ENCODE measurements around the gene RGS6. TPM values are rescaled to one million over a fixed set of nuclear protein-coding genes. Genes with fewer than 3 reads are reported as not detected.

Gene RGS6
- total and polyA plus RNA-seq, 7 donors: 0.79 to 8.0 (median 1.6) TPM; not detected in 2

DNA sequence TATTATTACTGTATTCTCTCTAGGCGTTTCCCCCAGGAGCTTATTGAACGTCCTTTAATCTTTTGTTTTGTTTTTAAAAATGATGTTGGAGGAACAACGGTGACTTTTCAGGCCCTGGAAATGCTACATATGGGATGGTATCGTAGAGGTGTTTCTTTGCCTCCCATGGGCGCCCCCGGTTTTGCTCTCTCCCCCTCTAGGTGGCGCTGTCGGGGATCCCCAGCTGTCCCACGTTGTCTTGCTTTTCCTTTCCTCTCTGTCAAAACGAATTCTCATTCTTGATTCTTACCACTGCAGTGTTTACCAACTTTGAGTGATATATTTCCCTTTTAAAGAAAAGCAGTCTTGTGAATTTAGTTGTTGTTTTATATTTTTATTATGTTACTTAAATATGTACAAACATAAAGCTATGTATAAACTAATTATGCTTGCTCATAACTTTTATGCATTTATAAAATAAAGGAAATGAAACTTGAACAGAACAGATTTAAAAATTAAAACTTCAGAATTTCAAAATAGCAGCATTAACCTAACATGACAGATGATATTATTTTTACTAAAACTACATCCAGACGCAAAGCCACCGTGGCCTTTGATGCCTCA is 171.9 kb downstream of the RGS6 start:
- TF ChIP-seq POLR2AphosphoS5 (IDR thresholded peaks at IDR 0.05) (no peak), EP300 (IDR thresholded peaks at IDR 0.05) (no peak), POLR2A (IDR thresholded peaks at IDR 0.05) (no peak)
- TF ChIP-seq, protein P1, sequence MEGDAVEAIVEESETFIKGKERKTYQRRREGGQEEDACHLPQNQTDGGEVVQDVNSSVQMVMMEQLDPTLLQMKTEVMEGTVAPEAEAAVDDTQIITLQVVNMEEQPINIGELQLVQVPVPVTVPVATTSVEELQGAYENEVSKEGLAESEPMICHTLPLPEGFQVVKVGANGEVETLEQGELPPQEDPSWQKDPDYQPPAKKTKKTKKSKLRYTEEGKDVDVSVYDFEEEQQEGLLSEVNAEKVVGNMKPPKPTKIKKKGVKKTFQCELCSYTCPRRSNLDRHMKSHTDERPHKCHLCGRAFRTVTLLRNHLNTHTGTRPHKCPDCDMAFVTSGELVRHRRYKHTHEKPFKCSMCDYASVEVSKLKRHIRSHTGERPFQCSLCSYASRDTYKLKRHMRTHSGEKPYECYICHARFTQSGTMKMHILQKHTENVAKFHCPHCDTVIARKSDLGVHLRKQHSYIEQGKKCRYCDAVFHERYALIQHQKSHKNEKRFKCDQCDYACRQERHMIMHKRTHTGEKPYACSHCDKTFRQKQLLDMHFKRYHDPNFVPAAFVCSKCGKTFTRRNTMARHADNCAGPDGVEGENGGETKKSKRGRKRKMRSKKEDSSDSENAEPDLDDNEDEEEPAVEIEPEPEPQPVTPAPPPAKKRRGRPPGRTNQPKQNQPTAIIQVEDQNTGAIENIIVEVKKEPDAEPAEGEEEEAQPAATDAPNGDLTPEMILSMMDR (IDR thresholded peaks at IDR 0.05): no peak
- H3K4me1 ChIP-seq: no peaks in the 10 kb centered on the region
- no peaks in the 10 kb centered on the region for H3K36me3 ChIP-seq
- H3K9me3 ChIP-seq: no peaks in the 10 kb centered on the region
- DNase-seq: no peak
- H3K27ac ChIP-seq: no peak overlapping the region
- intact Hi-C loops (cut with DNase I): no loop called here
- no peak overlapping the region for H3K4me3 ChIP-seq
- WGBS, 2 donors: 47 to 55% methylated on average over 12 of the region's 12 CpGs
- no peaks in the 10 kb centered on the region for H3K27me3 ChIP-seq

DNA sequence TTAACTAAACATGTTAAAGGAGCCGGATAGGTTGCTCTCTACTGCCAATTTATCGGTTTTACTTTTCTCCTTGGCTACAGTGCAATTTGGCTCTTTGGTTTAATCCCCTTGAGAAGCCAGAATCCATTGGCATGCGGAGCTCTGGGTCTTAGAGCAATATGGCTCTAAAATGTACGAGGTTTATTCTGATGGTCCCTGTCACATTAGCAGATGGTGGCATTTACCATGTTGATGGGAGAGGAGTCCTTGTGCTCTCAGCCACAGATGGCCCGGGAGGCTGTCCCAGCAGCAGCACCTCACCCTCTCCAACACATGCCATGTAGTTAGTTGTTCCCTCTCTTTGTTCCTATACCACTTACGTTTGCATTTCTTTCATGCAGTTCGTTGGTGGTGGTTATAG is 179.7 kb downstream of the RGS6 start:
- TF ChIP-seq EP300 (IDR thresholded peaks at IDR 0.05) (no peak), POLR2AphosphoS5 (IDR thresholded peaks at IDR 0.05) (no peak), POLR2A (IDR thresholded peaks at IDR 0.05) (no peak)
- TF ChIP-seq, protein P1 (IDR thresholded peaks at IDR 0.05): no peak
- WGBS, 2 donors: 82 to 83% methylated on average over 7 of the region's 7 CpGs

DNA sequence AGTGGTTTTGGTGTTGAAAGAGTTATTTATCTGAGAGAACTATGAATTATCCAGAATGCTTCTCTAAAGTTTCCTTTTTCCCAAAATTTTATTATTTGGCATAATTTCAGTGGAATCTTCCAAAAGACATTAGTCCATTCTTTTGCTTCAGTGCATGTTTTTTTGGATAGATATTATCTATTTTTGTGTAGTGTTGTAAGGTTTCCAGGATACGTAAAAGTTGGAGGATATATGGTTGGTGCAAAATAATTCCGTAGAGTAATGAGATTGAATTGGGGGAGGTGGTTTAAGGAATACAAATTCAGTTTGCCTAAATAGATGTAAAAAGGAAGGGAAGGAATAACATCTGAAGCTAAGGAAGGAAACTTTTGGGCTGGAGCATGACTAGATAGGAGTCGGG is 186.6 kb downstream of the RGS6 start:
- Histone ChIP-seq H3K27ac (no peak overlapping the region), H3K4me1 (no peaks in the 10 kb centered on the region), H3K36me3 (no peaks in the 10 kb centered on the region), H3K4me3 (no peak overlapping the region), H3K9me3 (no peaks in the 10 kb centered on the region), H3K27me3 (no peaks in the 10 kb centered on the region)
- no peak for DNase-seq
- TF ChIP-seq POLR2A (IDR thresholded peaks at IDR 0.05) (no peak), EP300 (IDR thresholded peaks at IDR 0.05) (no peak), POLR2AphosphoS5 (IDR thresholded peaks at IDR 0.05) (no peak)
- TF ChIP-seq, protein P1 (IDR thresholded peaks at IDR 0.05): no peak
- intact Hi-C loops (cut with DNase I): no loop called here
- 88 to 95% methylated on average over 3 of the region's 3 CpGs for WGBS, 2 donors

More for the DNA sequence above, 179.7 kb downstream of the RGS6 start:
- H3K36me3 ChIP-seq: no peaks in the 10 kb centered on the region
- no peak for DNase-seq
- H3K9me3 ChIP-seq: no peaks in the 10 kb centered on the region
- H3K27me3 ChIP-seq: no peaks in the 10 kb centered on the region
- intact Hi-C loops (cut with DNase I): no loop called here
- H3K27ac ChIP-seq: no peak overlapping the region
- no peak overlapping the region for H3K4me3 ChIP-seq
- H3K4me1 ChIP-seq: no peaks in the 10 kb centered on the region

DNA sequence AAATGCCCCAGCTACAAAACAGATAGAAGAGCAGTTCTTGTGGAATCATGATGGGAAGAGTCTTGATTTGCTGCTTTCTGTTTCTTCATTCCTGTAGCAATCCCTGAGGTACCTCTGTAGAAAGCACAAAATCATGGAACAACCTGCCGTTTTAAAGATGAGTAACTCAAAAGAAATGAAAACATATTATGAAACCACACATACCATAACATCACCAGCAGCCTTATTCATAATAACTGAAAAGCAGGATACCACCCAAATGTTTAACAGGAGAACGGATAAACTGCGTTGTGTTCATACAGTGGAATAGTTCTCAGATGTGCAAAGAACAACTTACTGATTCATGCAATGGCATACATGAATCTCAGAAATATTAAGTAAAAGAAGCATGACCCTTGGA is 188.1 kb downstream of the RGS6 start:
- TF ChIP-seq, protein P1 (IDR thresholded peaks at IDR 0.05): no peak
- TF ChIP-seq EP300 (IDR thresholded peaks at IDR 0.05) (no peak), POLR2A (IDR thresholded peaks at IDR 0.05) (no peak), POLR2AphosphoS5 (IDR thresholded peaks at IDR 0.05) (no peak)
- DNase-seq: no peak

DNA sequence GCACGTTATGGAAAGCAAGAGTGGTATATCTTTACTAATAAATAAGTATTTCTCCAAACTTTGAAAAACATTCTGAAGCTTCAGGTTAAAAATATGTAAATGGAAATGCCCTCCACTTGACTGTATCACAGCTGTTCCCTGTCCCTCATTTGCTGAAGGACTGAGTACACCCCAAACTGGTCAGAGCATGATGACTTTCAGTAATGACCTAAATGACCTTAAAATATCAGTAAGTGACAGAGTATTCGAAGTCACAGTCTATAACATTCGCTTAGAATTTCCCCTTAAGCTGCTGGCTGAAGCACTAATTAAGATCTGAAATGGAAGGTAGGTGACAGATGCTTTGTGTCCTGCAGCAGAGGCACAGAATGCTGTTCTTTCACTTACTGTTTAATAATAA is 191.5 kb downstream of the RGS6 start:
- TF ChIP-seq, protein P1 (IDR thresholded peaks at IDR 0.05): no peak
- TF ChIP-seq EP300 (IDR thresholded peaks at IDR 0.05): no peak
- TF ChIP-seq POLR2AphosphoS5 (IDR thresholded peaks at IDR 0.05): no peak
- no peak for TF ChIP-seq POLR2A (IDR thresholded peaks at IDR 0.05)
- intact Hi-C loops (cut with DNase I): no loop called here
- H3K27ac ChIP-seq: no peak overlapping the region
- H3K27me3 ChIP-seq: no peaks in the 10 kb centered on the region
- no peak overlapping the region for H3K4me3 ChIP-seq
- H3K4me1 ChIP-seq: peaks cover 0 to 4% (median 0%) of the 10 kb centered on the region in 4 donors
- H3K36me3 ChIP-seq: no peaks in the 10 kb centered on the region
- WGBS, 2 donors: 53 to 59% methylated on average over 3 of the region's 3 CpGs
- no peak for DNase-seq
- H3K9me3 ChIP-seq: peaks cover 0 to 1% (median 0%) of the 10 kb centered on the region in 4 donors

More for the DNA sequence above, 188.1 kb downstream of the RGS6 start:
- intact Hi-C loops (cut with DNase I): no loop called here
- no peaks in the 10 kb centered on the region for H3K27me3 ChIP-seq
- H3K27ac ChIP-seq: no peak overlapping the region
- H3K4me1 ChIP-seq: no peaks in the 10 kb centered on the region
- no peaks in the 10 kb centered on the region for H3K36me3 ChIP-seq
- WGBS, 2 donors: 85 to 92% methylated on average over 3 of the region's 3 CpGs
- H3K4me3 ChIP-seq: no peak overlapping the region
- H3K9me3 ChIP-seq: peaks cover 0 to under 1% (median 0%) of the 10 kb centered on the region in 4 donors
